Gastroesophageal sphincter (tissue), 3 donors: ENCODE results near the gene FAM76B.

Source experiments
- POLR2AphosphoS5 ChIP-seq: sonication (generic); formaldehyde crosslinking; IDR thresholded peaks from one replicate; pipeline ENCODE4 v1.6.1; 2017; ENCODE audit warnings: antibody characterized with exemption
- TF ChIP-seq, protein P1 (sequence below), 4 experiments: fragments of 200-600 bp in 2 of 4; fragments of 450-650 bp in 2 of 4; sonication (generic) in 1 of 4; IDR thresholded peaks; one replicate each; pipeline ENCODE4 v1.5.1; 2017 to 2019; ENCODE audit warnings: antibody characterized with exemption in 4 of 4, mild to moderate bottlenecking in 2 of 4, moderate library complexity in 2 of 4

DNA sequence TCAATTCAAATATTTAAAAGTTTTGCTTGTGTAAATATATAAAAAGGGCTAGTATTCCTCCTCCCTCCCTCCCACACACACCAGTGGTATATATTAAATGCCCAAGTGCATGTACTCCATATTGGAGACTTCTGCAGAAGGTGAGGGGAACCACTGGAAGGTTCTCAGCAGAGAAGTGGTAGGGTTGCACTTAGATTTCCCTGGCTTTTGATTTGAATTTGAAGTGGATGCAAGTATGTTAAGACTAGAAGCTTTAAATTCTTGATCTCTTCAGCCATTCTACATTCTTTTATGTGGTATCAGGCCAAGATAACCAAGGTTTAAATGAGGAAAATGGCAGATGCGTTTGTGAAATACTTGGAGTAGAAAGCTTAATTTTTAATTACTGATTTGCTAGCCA lies 43.8 kb upstream of the FAM76B start:
- TF ChIP-seq POLR2AphosphoS5 = no peak
- TF ChIP-seq, protein P1, sequence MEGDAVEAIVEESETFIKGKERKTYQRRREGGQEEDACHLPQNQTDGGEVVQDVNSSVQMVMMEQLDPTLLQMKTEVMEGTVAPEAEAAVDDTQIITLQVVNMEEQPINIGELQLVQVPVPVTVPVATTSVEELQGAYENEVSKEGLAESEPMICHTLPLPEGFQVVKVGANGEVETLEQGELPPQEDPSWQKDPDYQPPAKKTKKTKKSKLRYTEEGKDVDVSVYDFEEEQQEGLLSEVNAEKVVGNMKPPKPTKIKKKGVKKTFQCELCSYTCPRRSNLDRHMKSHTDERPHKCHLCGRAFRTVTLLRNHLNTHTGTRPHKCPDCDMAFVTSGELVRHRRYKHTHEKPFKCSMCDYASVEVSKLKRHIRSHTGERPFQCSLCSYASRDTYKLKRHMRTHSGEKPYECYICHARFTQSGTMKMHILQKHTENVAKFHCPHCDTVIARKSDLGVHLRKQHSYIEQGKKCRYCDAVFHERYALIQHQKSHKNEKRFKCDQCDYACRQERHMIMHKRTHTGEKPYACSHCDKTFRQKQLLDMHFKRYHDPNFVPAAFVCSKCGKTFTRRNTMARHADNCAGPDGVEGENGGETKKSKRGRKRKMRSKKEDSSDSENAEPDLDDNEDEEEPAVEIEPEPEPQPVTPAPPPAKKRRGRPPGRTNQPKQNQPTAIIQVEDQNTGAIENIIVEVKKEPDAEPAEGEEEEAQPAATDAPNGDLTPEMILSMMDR (IDR thresholded peaks at IDR 0.05) = no peak
